Fibroblast of the aortic adventitia (primary cell): ENCODE measurements around the gene MORF4L1. TPM values are rescaled to one million over a fixed set of nuclear protein-coding genes. Genes with fewer than 3 reads are reported as not detected.

Experiments used
- DNase-seq: peaks from one replicate; pipeline ENCODE4 v3.0.0-alpha.2; 2010; ENCODE audit warnings: low read depth
- H3K4me3 ChIP-seq: 2 replicates; pipeline ENCODE4 v1.5.1; 2011; ENCODE audit warnings: low read depth, mild to moderate bottlenecking, control low read depth, low read length, moderate library complexity
- CTCF ChIP-seq: IDR thresholded peaks from 2 replicates; pipeline ENCODE4 v1.5.1; 2011; ENCODE audit warnings: mild to moderate bottlenecking, low read length, control low read depth, inconsistent platforms; ENCODE audit not compliant: insufficient read depth
- total RNA-seq: library from RNA; depleted of rRNA; stranded (reverse); fragments of >200 nt; gene quantifications from 2 replicates; pipeline ENCODE4 v1.2.3, GENCODE V29; 2012; ENCODE audit warnings: low replicate concordance

The MORF4L1 gene
- total RNA-seq, 1 donor, result 447 TPM

- DNase-seq, result no peak
- TF ChIP-seq CTCF, result no peak
Measured at GRCh38 chr15:78929536-78930264, 57.0 kb downstream of the MORF4L1 start.

GRCh38 chr15:78930577-78931388, 58.1 kb downstream of the MORF4L1 start:
- TF ChIP-seq CTCF, result no peak
- no peak overlapping the region for H3K4me3 ChIP-seq
- peak; percentile 93 for DNase-seq

More at GRCh38 chr15:78929536-78930264, 57.0 kb downstream of the MORF4L1 start:
- H3K4me3 ChIP-seq, result no peak overlapping the region

GRCh38 chr15:78931439-78932257, 59.0 kb downstream of the MORF4L1 start:
- no peak for DNase-seq
- no peak overlapping the region for H3K4me3 ChIP-seq
- no peak for TF ChIP-seq CTCF

DNA sequence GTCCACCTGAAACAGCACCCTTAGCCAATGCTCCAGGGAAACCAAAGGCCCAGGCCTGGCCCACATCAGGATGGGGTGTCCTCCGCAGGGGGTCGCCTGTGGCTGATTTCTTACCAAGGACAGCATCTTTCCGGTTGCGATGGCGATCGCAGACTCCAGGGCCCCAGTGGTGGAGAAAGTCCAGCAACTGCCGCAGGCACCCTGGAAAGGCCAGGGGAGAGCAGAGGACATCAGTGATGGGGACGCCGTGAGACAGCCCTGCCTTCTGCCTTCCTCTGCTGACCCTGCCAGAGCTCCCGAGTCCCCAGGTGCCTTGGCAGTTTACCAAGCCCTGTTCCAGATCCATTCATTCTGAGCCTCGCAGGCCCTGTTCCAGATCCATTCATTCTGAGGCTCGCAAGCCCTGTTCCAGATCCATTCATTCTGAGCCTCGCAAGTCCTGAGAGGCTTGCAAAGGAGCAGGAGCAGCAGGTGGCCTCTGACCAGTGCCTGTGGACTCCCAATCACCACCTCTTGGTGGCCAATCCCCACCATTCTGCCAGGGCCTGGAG, 59.6 kb downstream of the MORF4L1 start:
- no peak for TF ChIP-seq CTCF

GRCh38 chr15:78933187-78933822, 60.6 kb downstream of the MORF4L1 start:
- no peak overlapping the region for H3K4me3 ChIP-seq
- TF ChIP-seq CTCF, result no peak
- DNase-seq, result no peak

More for the DNA sequence above, 59.6 kb downstream of the MORF4L1 start:
- no peak overlapping the region for H3K4me3 ChIP-seq
- DNase-seq, result no peak
